Tibial nerve (tissue), 3 donors: ENCODE measurements around the gene MIS12.

Experiments used
- CTCF ChIP-seq, 5 experiments: fragments of 200-600 bp in 3 of 5; fragments of 450-650 bp in 2 of 5; sonication (generic) in 3 of 5; IDR thresholded peaks; one replicate each; pipeline ENCODE4 v1.5.1; 2016 to 2019; ENCODE audit warnings: antibody characterized with exemption in 5 of 5, mild to moderate bottlenecking in 3 of 5, moderate library complexity in 2 of 5
- POLR2A ChIP-seq, 2 donors: fragments of 450-650 bp; IDR thresholded peaks; one replicate each; pipeline ENCODE4 v1.6.1; 2017; ENCODE audit warnings: antibody characterized with exemption in 2 of 2, mild to moderate bottlenecking in 2 of 2, moderate library complexity in 2 of 2

- TF ChIP-seq CTCF (IDR thresholded peaks at IDR 0.05), result no peak
- TF ChIP-seq POLR2A (IDR thresholded peaks at IDR 0.05), result no peak
These were observed 42.6 kb upstream of the MIS12 start for GRCh38 chr17:5443728-5444127.
